ENCODE results near the gene PPEF2.

The PPEF2 gene

DNA sequence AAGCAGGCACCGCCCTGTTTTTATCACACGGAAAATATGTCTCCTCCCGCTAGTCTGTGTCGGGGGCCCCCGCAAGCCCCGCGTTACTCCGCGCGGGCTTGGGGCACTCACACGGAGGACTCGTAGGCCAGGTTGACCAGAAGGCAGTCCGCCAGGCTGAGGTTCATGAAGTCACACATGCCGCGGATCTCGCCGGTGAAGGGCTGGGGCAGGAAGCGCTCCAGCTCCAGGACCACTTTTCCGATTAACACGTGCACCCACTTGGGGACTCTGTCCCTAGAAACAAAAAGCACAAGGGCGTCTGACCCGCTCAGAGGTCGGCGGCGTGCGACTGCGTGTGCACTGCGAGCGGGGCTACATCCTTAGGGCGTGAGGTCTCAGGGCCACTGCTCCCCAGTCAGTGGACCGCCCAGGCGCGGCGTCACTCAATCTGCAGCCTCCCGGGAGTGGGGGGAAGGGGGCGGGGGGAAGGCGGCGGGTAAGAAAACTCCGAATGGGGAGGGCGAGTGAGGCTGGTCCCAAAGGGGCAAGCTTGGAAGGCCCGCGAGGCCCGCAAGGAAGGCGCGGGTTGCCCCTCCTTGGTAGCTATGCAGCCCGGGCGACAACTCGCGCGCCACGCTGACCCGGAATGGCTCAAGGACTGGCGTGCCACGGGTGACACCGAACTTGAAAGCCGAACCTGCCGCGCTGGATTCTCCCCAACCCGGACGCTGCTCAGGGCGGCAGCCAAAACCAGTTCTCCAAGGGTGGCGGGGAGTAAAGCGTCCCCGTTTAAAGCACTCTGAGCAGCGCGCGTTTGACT is 37.8 kb upstream of the PPEF2 start:
- TF ChIP-seq EP300 (IDR thresholded peaks at IDR 0.05; ENCODE audit: borderline replicate concordance) (no peak), CEBPB (IDR thresholded peaks at IDR 0.05) (no peak), ZBTB7A (IDR thresholded peaks at IDR 0.05; ENCODE audit: low read depth) (0 out of 2 replicates have a peak, but pooled peaks have one; percentile 29), CREB1 (IDR thresholded peaks at IDR 0.05; ENCODE audit: low read depth) (no peak), FOXM1 (IDR thresholded peaks at IDR 0.05; ENCODE audit: borderline replicate concordance, low read depth) (no peak), RAD21 (IDR thresholded peaks at IDR 0.05; ENCODE audit: low read depth) (no peak), TAF1 (IDR thresholded peaks at IDR 0.05; ENCODE audit: low read depth) (no peak), TEAD4 (IDR thresholded peaks at IDR 0.05) (no peak), TCF12 (IDR thresholded peaks at IDR 0.05; ENCODE audit: low read depth) (peak; percentile 1; the same call in 1 of the 2 replicates)
- TF ChIP-seq, protein P1, sequence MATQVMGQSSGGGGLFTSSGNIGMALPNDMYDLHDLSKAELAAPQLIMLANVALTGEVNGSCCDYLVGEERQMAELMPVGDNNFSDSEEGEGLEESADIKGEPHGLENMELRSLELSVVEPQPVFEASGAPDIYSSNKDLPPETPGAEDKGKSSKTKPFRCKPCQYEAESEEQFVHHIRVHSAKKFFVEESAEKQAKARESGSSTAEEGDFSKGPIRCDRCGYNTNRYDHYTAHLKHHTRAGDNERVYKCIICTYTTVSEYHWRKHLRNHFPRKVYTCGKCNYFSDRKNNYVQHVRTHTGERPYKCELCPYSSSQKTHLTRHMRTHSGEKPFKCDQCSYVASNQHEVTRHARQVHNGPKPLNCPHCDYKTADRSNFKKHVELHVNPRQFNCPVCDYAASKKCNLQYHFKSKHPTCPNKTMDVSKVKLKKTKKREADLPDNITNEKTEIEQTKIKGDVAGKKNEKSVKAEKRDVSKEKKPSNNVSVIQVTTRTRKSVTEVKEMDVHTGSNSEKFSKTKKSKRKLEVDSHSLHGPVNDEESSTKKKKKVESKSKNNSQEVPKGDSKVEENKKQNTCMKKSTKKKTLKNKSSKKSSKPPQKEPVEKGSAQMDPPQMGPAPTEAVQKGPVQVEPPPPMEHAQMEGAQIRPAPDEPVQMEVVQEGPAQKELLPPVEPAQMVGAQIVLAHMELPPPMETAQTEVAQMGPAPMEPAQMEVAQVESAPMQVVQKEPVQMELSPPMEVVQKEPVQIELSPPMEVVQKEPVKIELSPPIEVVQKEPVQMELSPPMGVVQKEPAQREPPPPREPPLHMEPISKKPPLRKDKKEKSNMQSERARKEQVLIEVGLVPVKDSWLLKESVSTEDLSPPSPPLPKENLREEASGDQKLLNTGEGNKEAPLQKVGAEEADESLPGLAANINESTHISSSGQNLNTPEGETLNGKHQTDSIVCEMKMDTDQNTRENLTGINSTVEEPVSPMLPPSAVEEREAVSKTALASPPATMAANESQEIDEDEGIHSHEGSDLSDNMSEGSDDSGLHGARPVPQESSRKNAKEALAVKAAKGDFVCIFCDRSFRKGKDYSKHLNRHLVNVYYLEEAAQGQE (IDR thresholded peaks at IDR 0.05; ENCODE audit: low read depth), result no peak
- TF ChIP-seq, protein P2, sequence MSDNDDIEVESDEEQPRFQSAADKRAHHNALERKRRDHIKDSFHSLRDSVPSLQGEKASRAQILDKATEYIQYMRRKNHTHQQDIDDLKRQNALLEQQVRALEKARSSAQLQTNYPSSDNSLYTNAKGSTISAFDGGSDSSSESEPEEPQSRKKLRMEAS (IDR thresholded peaks at IDR 0.05), result peak; percentile 71
- TF ChIP-seq, protein P3, sequence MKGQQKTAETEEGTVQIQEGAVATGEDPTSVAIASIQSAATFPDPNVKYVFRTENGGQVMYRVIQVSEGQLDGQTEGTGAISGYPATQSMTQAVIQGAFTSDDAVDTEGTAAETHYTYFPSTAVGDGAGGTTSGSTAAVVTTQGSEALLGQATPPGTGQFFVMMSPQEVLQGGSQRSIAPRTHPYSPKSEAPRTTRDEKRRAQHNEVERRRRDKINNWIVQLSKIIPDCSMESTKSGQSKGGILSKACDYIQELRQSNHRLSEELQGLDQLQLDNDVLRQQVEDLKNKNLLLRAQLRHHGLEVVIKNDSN (IDR thresholded peaks at IDR 0.05), result no peak

DNA sequence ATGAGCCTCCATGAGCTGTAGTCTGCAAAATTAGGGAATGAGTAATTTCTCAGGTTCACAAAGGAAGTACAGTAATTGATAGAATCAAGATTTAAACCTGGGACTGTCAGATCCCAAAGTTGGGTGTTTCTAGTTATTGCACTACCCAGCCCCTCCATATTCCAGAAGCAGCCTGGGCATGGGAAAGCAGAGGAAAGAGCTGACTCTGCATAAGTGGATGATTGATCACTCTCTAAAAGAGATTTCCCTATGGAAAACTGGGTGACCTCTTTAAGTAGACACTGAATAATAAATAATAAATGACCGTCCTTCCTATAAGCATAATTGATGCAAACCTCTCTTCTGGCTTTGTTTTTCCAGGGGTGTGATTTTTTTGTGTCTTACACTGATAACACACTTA is 33.4 kb upstream of the PPEF2 start:
- no peak for TF ChIP-seq TCF12 (IDR thresholded peaks at IDR 0.05; ENCODE audit: low read depth)
- TF ChIP-seq CREB1 (IDR thresholded peaks at IDR 0.05; ENCODE audit: low read depth), result no peak
- TF ChIP-seq EGR1 (IDR thresholded peaks at IDR 0.05), result no peak
- TF ChIP-seq, protein P2 (IDR thresholded peaks at IDR 0.05), result no peak
- no peak for TF ChIP-seq CEBPB (IDR thresholded peaks at IDR 0.05)
- TF ChIP-seq NFIC (IDR thresholded peaks at IDR 0.05), result no peak
- TF ChIP-seq EP300 (IDR thresholded peaks at IDR 0.05; ENCODE audit: borderline replicate concordance), result no peak
- TF ChIP-seq, protein P3 (IDR thresholded peaks at IDR 0.05), result no peak
- no peak for TF ChIP-seq FOXM1 (IDR thresholded peaks at IDR 0.05; ENCODE audit: borderline replicate concordance, low read depth)
- no peak for TF ChIP-seq RAD21 (IDR thresholded peaks at IDR 0.05; ENCODE audit: low read depth)
- TF ChIP-seq ZBTB7A (IDR thresholded peaks at IDR 0.05; ENCODE audit: low read depth), result no peak
- TF ChIP-seq, protein P1 (IDR thresholded peaks at IDR 0.05; ENCODE audit: low read depth), result no peak

DNA sequence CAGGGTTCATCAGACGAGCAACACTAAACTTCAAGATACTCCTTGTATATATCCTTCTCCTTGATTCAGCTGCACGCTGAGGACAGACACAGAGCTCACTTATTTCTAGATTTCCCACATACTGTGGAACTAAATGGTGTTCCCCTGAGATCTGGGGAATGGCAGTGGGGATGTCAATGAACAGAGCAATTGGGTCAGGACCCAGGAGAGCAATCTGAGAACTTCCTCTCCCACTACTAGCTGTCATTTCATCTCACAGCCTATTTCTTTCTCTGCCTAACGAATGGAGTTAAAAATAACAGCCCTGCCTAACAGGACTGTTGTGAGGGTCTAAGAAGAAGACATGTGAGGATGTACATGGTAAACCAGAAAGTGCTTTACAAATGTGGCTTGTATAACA is 27.9 kb upstream of the PPEF2 start:
- TF ChIP-seq, protein P3 (IDR thresholded peaks at IDR 0.05), result no peak
- TF ChIP-seq, protein P1 (IDR thresholded peaks at IDR 0.05; ENCODE audit: low read depth), result no peak
- no peak for TF ChIP-seq CREB1 (IDR thresholded peaks at IDR 0.05; ENCODE audit: low read depth)
- no peak for TF ChIP-seq CEBPB (IDR thresholded peaks at IDR 0.05)
- no peak for TF ChIP-seq TEAD4 (IDR thresholded peaks at IDR 0.05)

DNA sequence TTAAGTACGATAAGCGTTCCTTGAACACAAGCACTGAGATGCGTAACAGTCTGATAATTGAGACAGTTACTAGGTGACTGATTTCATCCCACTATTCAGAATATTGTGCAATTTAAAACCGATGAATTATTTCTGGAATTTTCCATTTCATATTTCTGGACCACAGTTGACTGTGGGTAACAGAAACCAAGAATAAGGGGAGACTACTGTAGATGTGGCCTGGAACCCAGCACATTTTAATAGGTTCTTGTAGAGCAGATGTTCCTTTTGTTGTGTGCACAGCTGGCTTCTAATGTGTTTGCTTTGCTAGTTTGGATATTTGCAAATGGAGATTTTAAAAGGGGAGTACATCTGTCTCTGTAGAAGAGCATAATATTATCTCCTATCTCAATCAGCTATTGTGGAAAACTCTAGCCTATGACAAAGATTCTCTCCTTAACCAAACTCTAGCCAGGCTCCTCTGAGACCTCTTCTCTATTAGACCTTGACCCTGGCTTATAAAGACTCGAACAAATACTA is 22.1 kb upstream of the PPEF2 start:
- no peak for TF ChIP-seq NFIC (IDR thresholded peaks at IDR 0.05)
- TF ChIP-seq, protein P1 (IDR thresholded peaks at IDR 0.05; ENCODE audit: low read depth), result no peak
- no peak for TF ChIP-seq TCF12 (IDR thresholded peaks at IDR 0.05; ENCODE audit: low read depth)
- no peak for TF ChIP-seq EP300 (IDR thresholded peaks at IDR 0.05; ENCODE audit: borderline replicate concordance)
- TF ChIP-seq CREB1 (IDR thresholded peaks at IDR 0.05; ENCODE audit: low read depth), result no peak
- TF ChIP-seq EGR1 (IDR thresholded peaks at IDR 0.05), result no peak
- no peak for TF ChIP-seq FOXM1 (IDR thresholded peaks at IDR 0.05; ENCODE audit: borderline replicate concordance, low read depth)
- TF ChIP-seq ZBTB7A (IDR thresholded peaks at IDR 0.05; ENCODE audit: low read depth), result no peak
- TF ChIP-seq, protein P3 (IDR thresholded peaks at IDR 0.05), result no peak
- TF ChIP-seq CEBPB (IDR thresholded peaks at IDR 0.05), result no peak
- TF ChIP-seq, protein P2 (IDR thresholded peaks at IDR 0.05), result no peak
- TF ChIP-seq TAF1 (IDR thresholded peaks at IDR 0.05; ENCODE audit: low read depth), result no peak
- no peak for TF ChIP-seq TEAD4 (IDR thresholded peaks at IDR 0.05)
- TF ChIP-seq YY1 (IDR thresholded peaks at IDR 0.05; ENCODE audit: low read depth), result no peak
- TF ChIP-seq RAD21 (IDR thresholded peaks at IDR 0.05; ENCODE audit: low read depth), result no peak
